D341Med (cell line): ENCODE results near the gene FOXO3.

ENCODE experiments used
- DNase-seq: peaks from one replicate; pipeline ENCODE4 v3.0.0; 2012; ENCODE audit warnings: low spot score

FOXO3 gene

GRCh38 chr6:108574457-108575141 is 13.9 kb downstream of the FOXO3 start:
- no peak for DNase-seq

GRCh38 chr6:108575905-108576494 is 15.3 kb downstream of the FOXO3 start:
- DNase-seq = no peak

GRCh38 chr6:108576709-108577108 is 16.0 kb downstream of the FOXO3 start:
- no peak for DNase-seq

GRCh38 chr6:108578166-108578565 is 17.4 kb downstream of the FOXO3 start:
- DNase-seq = no peak

- no peak for DNase-seq
These were observed 18.0 kb downstream of the FOXO3 start for GRCh38 chr6:108578595-108579327.

GRCh38 chr6:108579328-108579721 is 18.6 kb downstream of the FOXO3 start:
- no peak for DNase-seq

GRCh38 chr6:108580646-108581045 is 19.9 kb downstream of the FOXO3 start:
- no peak for DNase-seq

GRCh38 chr6:108581237-108581931 is 20.7 kb downstream of the FOXO3 start:
- no peak for DNase-seq

GRCh38 chr6:108581932-108582475 is 21.3 kb downstream of the FOXO3 start:
- DNase-seq = no peak

GRCh38 chr6:108582618-108583017 is 21.9 kb downstream of the FOXO3 start:
- no peak for DNase-seq

- no peak for DNase-seq
These were observed 23.6 kb downstream of the FOXO3 start for GRCh38 chr6:108584323-108584722.

GRCh38 chr6:108585359-108585758 is 24.6 kb downstream of the FOXO3 start:
- DNase-seq = no peak

- no peak for DNase-seq
These were observed 25.3 kb downstream of the FOXO3 start for GRCh38 chr6:108585921-108586536.

GRCh38 chr6:108587258-108588059 is 26.7 kb downstream of the FOXO3 start:
- DNase-seq = no peak

GRCh38 chr6:108588586-108588985 is 27.9 kb downstream of the FOXO3 start:
- no peak for DNase-seq

GRCh38 chr6:108589244-108589791 is 28.6 kb downstream of the FOXO3 start:
- no peak for DNase-seq

GRCh38 chr6:108591040-108591816 is 30.5 kb downstream of the FOXO3 start:
- DNase-seq = no peak

GRCh38 chr6:108592371-108593337 is 31.9 kb downstream of the FOXO3 start:
- no peak for DNase-seq

- no peak for DNase-seq
These were observed 33.4 kb downstream of the FOXO3 start for GRCh38 chr6:108594151-108594550.
